IMR-90 (cell line): ENCODE data around the gene GNL3L.

Experiments
- BHLHE40 ChIP-seq: fragments of 150-350 bp; IDR thresholded peaks from 2 replicates; pipeline ENCODE4 v1.6.1; 2016; ENCODE audit warnings: mild to moderate bottlenecking, low read depth, low read length
- CEBPB ChIP-seq: IDR thresholded peaks from 2 replicates; pipeline ENCODE4 v1.6.1; 2012; ENCODE audit warnings: low read depth, low read length, improper control_type of control experiment
- CHD1 ChIP-seq: IDR thresholded peaks from 2 replicates; pipeline ENCODE4 v1.6.1; 2012; ENCODE audit warnings: low read depth, low read length, improper control_type of control experiment
- CTCF ChIP-seq: conservative IDR thresholded peaks from 2 replicates; pipeline ENCODE4 v1.5.1; 2012; ENCODE audit warnings: mild to moderate bottlenecking, low read depth, low read length, improper control_type of control experiment
- FOS ChIP-seq: fragments of 150-350 bp; IDR thresholded peaks from 2 replicates; pipeline ENCODE4 v1.6.1; 2016; ENCODE audit warnings: low read depth, low read length
- POLR2A ChIP-seq: IDR thresholded peaks from 2 replicates; pipeline ENCODE4 v1.6.1; 2012; ENCODE audit warnings: mild to moderate bottlenecking, low read depth, low read length
- USF2 ChIP-seq: fragments of 150-350 bp; IDR thresholded peaks from 2 replicates; pipeline ENCODE4 v1.6.1; 2017; ENCODE audit warnings: mild to moderate bottlenecking, antibody characterized with exemption, low read length, low read depth

GRCh38 chrX:54534271-54534670, 4.3 kb downstream of the GNL3L start:
- TF ChIP-seq BHLHE40 = no peak
- no peak for TF ChIP-seq CTCF
- TF ChIP-seq POLR2A = no peak
- TF ChIP-seq FOS = no peak
- TF ChIP-seq USF2 = no peak
- TF ChIP-seq CHD1 = no peak
- no peak for TF ChIP-seq CEBPB
